HCEC 1CT (cell line): ENCODE results near the gene JOSD1.

Experiments
- DNase-seq: peaks from one replicate; pipeline ENCODE4 v3.0.0-alpha.2; 2017

JOSD1 gene

GRCh38 chr22:38732251-38732815 is 31.6 kb upstream of the JOSD1 start:
- DNase-seq = no peak

GRCh38 chr22:38731703-38732161 is 31.0 kb upstream of the JOSD1 start:
- no peak for DNase-seq

- DNase-seq = no peak
These were observed 29.7 kb upstream of the JOSD1 start for GRCh38 chr22:38730411-38730871.

- DNase-seq = no peak
These were observed 29.2 kb upstream of the JOSD1 start for GRCh38 chr22:38729946-38730345.

- no peak for DNase-seq
These were observed 28.4 kb upstream of the JOSD1 start for GRCh38 chr22:38728871-38729796.

GRCh38 chr22:38727530-38728451 is 27.0 kb upstream of the JOSD1 start:
- no peak for DNase-seq

- no peak for DNase-seq
These were observed 26.4 kb upstream of the JOSD1 start for GRCh38 chr22:38727123-38727522.

GRCh38 chr22:38725900-38726655 is 25.3 kb upstream of the JOSD1 start:
- no peak for DNase-seq

GRCh38 chr22:38724926-38725571 is 24.3 kb upstream of the JOSD1 start:
- peak; percentile 45 for DNase-seq

GRCh38 chr22:38724176-38724575 is 23.4 kb upstream of the JOSD1 start:
- no peak for DNase-seq

GRCh38 chr22:38721551-38721950 is 20.8 kb upstream of the JOSD1 start:
- DNase-seq = no peak

- DNase-seq = no peak
These were observed 19.6 kb upstream of the JOSD1 start for GRCh38 chr22:38720350-38720749.

GRCh38 chr22:38719196-38719595 is 18.5 kb upstream of the JOSD1 start:
- no peak for DNase-seq

GRCh38 chr22:38718414-38718813 is 17.7 kb upstream of the JOSD1 start:
- peak; percentile 76 for DNase-seq

GRCh38 chr22:38717244-38717643 is 16.5 kb upstream of the JOSD1 start:
- DNase-seq = no peak

- no peak for DNase-seq
These were observed 16.1 kb upstream of the JOSD1 start for GRCh38 chr22:38716826-38717225.

- no peak for DNase-seq
These were observed 15.5 kb upstream of the JOSD1 start for GRCh38 chr22:38716271-38716670.

GRCh38 chr22:38715852-38716251 is 15.1 kb upstream of the JOSD1 start:
- DNase-seq = no peak

GRCh38 chr22:38715176-38715764 is 14.5 kb upstream of the JOSD1 start:
- DNase-seq = no peak

GRCh38 chr22:38713921-38714320 is 13.2 kb upstream of the JOSD1 start:
- no peak for DNase-seq

GRCh38 chr22:38712486-38713207 is 11.9 kb upstream of the JOSD1 start:
- no peak for DNase-seq
